GM13976 (cell line): Measurements from ENCODE around the gene SYNGR2.

Experiments used
- DNase-seq: peaks from one replicate; pipeline ENCODE4 v3.0.0; 2012; ENCODE audit warnings: low spot score
- CTCF ChIP-seq: IDR thresholded peaks from 2 replicates; pipeline ENCODE4 v1.5.1; 2012; ENCODE audit warnings: borderline replicate concordance, mild to moderate bottlenecking; ENCODE audit not compliant: insufficient read depth; ENCODE audit errors: extremely low read depth, missing control alignments, control extremely low read depth
- in situ Hi-C: fragments of 300-500 bp; cut with MboI; formaldehyde crosslinking; loops from one replicate; pipeline ENCODE4 v1.12.0; 2022; ENCODE audit warnings: low sequenced_read_pairs, mixed read lengths, inconsistent platforms; ENCODE audit not compliant: unreplicated experiment

Gene SYNGR2

GRCh38 chr17:78180508-78180907 lies 12.1 kb downstream of the SYNGR2 start:
- DNase-seq, result no peak
- TF ChIP-seq CTCF, result no peak
- in situ Hi-C loops, result no loop called here

- TF ChIP-seq CTCF, result no peak
- no peak for DNase-seq
- in situ Hi-C loops, result no loop called here
Observed at GRCh38 chr17:78182504-78182903, 14.1 kb downstream of the SYNGR2 start.

- no peak for DNase-seq
- in situ Hi-C loops, result no loop called here
- no peak for TF ChIP-seq CTCF
Observed at GRCh38 chr17:78183916-78184315, 15.5 kb downstream of the SYNGR2 start.

- DNase-seq, result no peak
- in situ Hi-C loops, result no loop called here
- no peak for TF ChIP-seq CTCF
Observed at GRCh38 chr17:78184351-78184750, 16.0 kb downstream of the SYNGR2 start.

- TF ChIP-seq CTCF, result no peak
- DNase-seq, result no peak
- in situ Hi-C loops, result no loop called here
Observed at GRCh38 chr17:78184868-78185267, 16.5 kb downstream of the SYNGR2 start.

- no peak for DNase-seq
- no peak for TF ChIP-seq CTCF
- in situ Hi-C loops, result no loop called here
Observed at GRCh38 chr17:78185981-78186691, 17.8 kb downstream of the SYNGR2 start.
